HepG2 (cell line): ENCODE data around the gene GFY. TPM values are rescaled to one million over a fixed set of nuclear protein-coding genes. Genes with fewer than 3 reads are reported as not detected.
A peak's percentile ranks its signal among the peaks of the same experiment; 100 is the strongest.

Experiments used
- CAMTA2 ChIP-seq: sonication (generic); formaldehyde crosslinking; IDR thresholded peaks from 2 replicates; pipeline ENCODE4 v1.4.0; 2020; ENCODE audit warnings: mild to moderate bottlenecking, missing genetic modification reagents, borderline replicate concordance
- CBX2 ChIP-seq, 2 experiments: fragments of 200-600 bp in 1 of 2; sonication (generic); formaldehyde crosslinking in 1 of 2; IDR thresholded peaks; 2 replicates each; pipeline versions ENCODE4 v1.7.0 to v1.8.1; 2018 to 2022; ENCODE audit warnings: low read depth in 2 of 2, low read length in 1 of 2, mild to moderate bottlenecking in 1 of 2, missing genetic modification reagents in 1 of 2
- CCDC6 ChIP-seq: sonication (generic); formaldehyde crosslinking; IDR thresholded peaks from 2 replicates; pipeline ENCODE4 v1.8.1; 2022; ENCODE audit warnings: mild to moderate bottlenecking, missing genetic modification reagents, moderate library complexity
- CHD2 ChIP-seq: IDR thresholded peaks from 2 replicates; pipeline ENCODE4 v1.6.1; 2011; ENCODE audit warnings: low read depth, low read length, improper control_type of control experiment
- CHD4 ChIP-seq: fragments of 200-600 bp; sonication (generic); IDR thresholded peaks from 2 replicates; pipeline ENCODE4 v1.7.0; 2017; ENCODE audit warnings: mild to moderate bottlenecking, low read length, borderline replicate concordance
- ELF4 ChIP-seq: sonication (generic); formaldehyde crosslinking; IDR thresholded peaks from 2 replicates; pipeline ENCODE4 v1.5.0; 2020; ENCODE audit warnings: missing genetic modification reagents, mild to moderate bottlenecking, moderate library complexity, borderline replicate concordance
- FIP1L1 ChIP-seq: fragments of 200-400 bp; formaldehyde crosslinking; IDR thresholded peaks from 2 replicates; pipeline ENCODE4 v1.6.1; 2018; ENCODE audit warnings: low read depth, mild to moderate bottlenecking, low read length, moderate library complexity, borderline replicate concordance; ENCODE audit not compliant: insufficient read depth
- IRX3 ChIP-seq: sonication (generic); formaldehyde crosslinking; IDR thresholded peaks from 2 replicates; pipeline ENCODE4 v1.8.1; 2023; ENCODE audit warnings: mild to moderate bottlenecking, low read depth, missing genetic modification reagents, borderline replicate concordance
- KLF12 ChIP-seq: sonication (generic); formaldehyde crosslinking; IDR thresholded peaks from 2 replicates; pipeline ENCODE4 v1.4.0; 2020; ENCODE audit warnings: missing genetic modification reagents, borderline replicate concordance
- MAFF ChIP-seq: IDR thresholded peaks from 2 replicates; pipeline ENCODE4 v1.6.1; 2011; ENCODE audit warnings: low read depth, low read length, improper control_type of control experiment
- MATR3 ChIP-seq: sonication (generic); formaldehyde crosslinking; IDR thresholded peaks from 2 replicates; pipeline ENCODE4 v1.4.0; 2020; ENCODE audit warnings: missing genetic modification reagents
- SIX4 ChIP-seq: sonication (generic); formaldehyde crosslinking; IDR thresholded peaks from 2 replicates; pipeline ENCODE4 v1.4.0; 2020; ENCODE audit warnings: missing genetic modification reagents
- SOX13 ChIP-seq, 3 experiments: fragments of 450-650 bp in 1 of 3; sonication (generic) in 1 of 3; formaldehyde crosslinking in 1 of 3; IDR thresholded peaks in 2 of 3; conservative IDR thresholded peaks in 1 of 3; 2 replicates each; pipeline versions ENCODE4 v1.5.0 to v1.6.1; 2016 to 2020; ENCODE audit warnings: antibody characterized with exemption in 1 of 3, mild to moderate bottlenecking in 1 of 3, missing compliant biosample characterization in 1 of 3, missing genetic modification reagents in 1 of 3, moderate library complexity in 1 of 3
- TCF7L2 ChIP-seq: IDR thresholded peaks from 2 replicates; pipeline ENCODE4 v1.6.1; 2011; ENCODE audit warnings: mild to moderate bottlenecking, low read depth, low read length, moderate library complexity
- ZEB1 ChIP-seq: IDR thresholded peaks from 2 replicates; pipeline ENCODE4 v1.6.1; 2012; ENCODE audit warnings: mild to moderate bottlenecking, low read depth, inconsistent platforms; ENCODE audit not compliant: insufficient replicate concordance
- ZNF101 ChIP-seq: sonication (generic); formaldehyde crosslinking; IDR thresholded peaks from 2 replicates; pipeline ENCODE4 v1.4.0; 2020; ENCODE audit warnings: mild to moderate bottlenecking, low read depth, missing genetic modification reagents, borderline replicate concordance
- polyA plus RNA-seq, 8 experiments: library from polyadenylated mRNA; depleted of rRNA in 3 of 8; stranded (reverse) in 7 of 8; unstranded in 1 of 8; fragments of >200 nt; fragmentation: Illumina TruSeq in 4 of 8; extraction: Trizol in 4 of 8; gene quantifications; 2 replicates each; pipeline versions ENCODE4 v1.2.1 to v1.2.3, GENCODE V29; 2011 to 2016; ENCODE audit warnings: low read depth in 4 of 8, missing spikeins in 1 of 8, mixed read lengths in 1 of 8; ENCODE audit not compliant: insufficient read depth in 1 of 8
- total RNA-seq, 5 experiments: library from RNA; depleted of rRNA; stranded (reverse); fragments of >200 nt; fragmentation: Illumina TruSeq; extraction: Trizol; gene quantifications; 2 replicates each; pipeline ENCODE4 v1.2.3, GENCODE V29; 2016; ENCODE audit warnings: low read depth in 1 of 5
- TF ChIP-seq, protein P1 (sequence below): sonication (generic); formaldehyde crosslinking; IDR thresholded peaks from 2 replicates; pipeline ENCODE4 v1.4.0; 2020; ENCODE audit warnings: missing genetic modification reagents, borderline replicate concordance
- TF ChIP-seq, protein P2 (sequence below): sonication (generic); formaldehyde crosslinking; IDR thresholded peaks from 2 replicates; pipeline ENCODE4 v1.5.0; 2020; ENCODE audit warnings: mild to moderate bottlenecking, missing genetic modification reagents, borderline replicate concordance
- TF ChIP-seq, protein P3 (sequence below): sonication (generic); formaldehyde crosslinking; IDR thresholded peaks from 2 replicates; pipeline ENCODE4 v1.5.0; 2020; ENCODE audit warnings: missing genetic modification reagents

The GFY gene
- total and polyA plus RNA-seq, 2 of the 13 experiments (the other 11 are each of a cell fraction or from before 2014, with no cell fraction given), result not detected

- TF ChIP-seq ELF4 (CRISPR knock-in tag) (no peak), MATR3 (CRISPR knock-in tag) (no peak), ZNF101 (CRISPR knock-in tag) (no peak), SIX4 (CRISPR knock-in tag) (no peak), MAFF (no peak), TCF7L2 (no peak), CHD2 (peak; percentile 21; the same call in 1 of the 2 replicates), CHD4 (no peak), CAMTA2 (CRISPR knock-in tag) (0 out of 2 replicates have a peak, but pooled peaks have one; percentile 50), FIP1L1 (no peak), KLF12 (CRISPR knock-in tag) (no peak), ZEB1 (peak; percentile 37), CCDC6 (CRISPR knock-in tag) (no peak), SOX13 (IDR thresholded peaks at IDR 0.05) (no peak), SOX13 (CRISPR knock-in tag; conservative IDR thresholded peaks at IDR 0.05 in 1 of 2, IDR thresholded peaks at IDR 0.05 in 1 of 2) (no peak; a peak in 1 of 4 replicates), CBX2 (IDR thresholded peaks at IDR 0.05; ENCODE audit: low read depth, low read length) (no peak), CBX2 (CRISPR knock-in tag; IDR thresholded peaks at IDR 0.05; ENCODE audit: low read depth) (no peak), IRX3 (CRISPR knock-in tag) (no peak)
- TF ChIP-seq, protein P1, sequence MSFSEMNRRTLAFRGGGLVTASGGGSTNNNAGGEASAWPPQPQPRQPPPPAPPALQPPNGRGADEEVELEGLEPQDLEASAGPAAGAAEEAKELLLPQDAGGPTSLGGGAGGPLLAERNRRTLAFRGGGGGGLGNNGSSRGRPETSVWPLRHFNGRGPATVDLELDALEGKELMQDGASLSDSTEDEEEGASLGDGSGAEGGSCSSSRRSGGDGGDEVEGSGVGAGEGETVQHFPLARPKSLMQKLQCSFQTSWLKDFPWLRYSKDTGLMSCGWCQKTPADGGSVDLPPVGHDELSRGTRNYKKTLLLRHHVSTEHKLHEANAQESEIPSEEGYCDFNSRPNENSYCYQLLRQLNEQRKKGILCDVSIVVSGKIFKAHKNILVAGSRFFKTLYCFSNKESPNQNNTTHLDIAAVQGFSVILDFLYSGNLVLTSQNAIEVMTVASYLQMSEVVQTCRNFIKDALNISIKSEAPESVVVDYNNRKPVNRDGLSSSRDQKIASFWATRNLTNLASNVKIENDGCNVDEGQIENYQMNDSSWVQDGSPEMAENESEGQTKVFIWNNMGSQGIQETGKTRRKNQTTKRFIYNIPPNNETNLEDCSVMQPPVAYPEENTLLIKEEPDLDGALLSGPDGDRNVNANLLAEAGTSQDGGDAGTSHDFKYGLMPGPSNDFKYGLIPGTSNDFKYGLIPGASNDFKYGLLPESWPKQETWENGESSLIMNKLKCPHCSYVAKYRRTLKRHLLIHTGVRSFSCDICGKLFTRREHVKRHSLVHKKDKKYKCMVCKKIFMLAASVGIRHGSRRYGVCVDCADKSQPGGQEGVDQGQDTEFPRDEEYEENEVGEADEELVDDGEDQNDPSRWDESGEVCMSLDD, result no peak
- TF ChIP-seq, protein P2, sequence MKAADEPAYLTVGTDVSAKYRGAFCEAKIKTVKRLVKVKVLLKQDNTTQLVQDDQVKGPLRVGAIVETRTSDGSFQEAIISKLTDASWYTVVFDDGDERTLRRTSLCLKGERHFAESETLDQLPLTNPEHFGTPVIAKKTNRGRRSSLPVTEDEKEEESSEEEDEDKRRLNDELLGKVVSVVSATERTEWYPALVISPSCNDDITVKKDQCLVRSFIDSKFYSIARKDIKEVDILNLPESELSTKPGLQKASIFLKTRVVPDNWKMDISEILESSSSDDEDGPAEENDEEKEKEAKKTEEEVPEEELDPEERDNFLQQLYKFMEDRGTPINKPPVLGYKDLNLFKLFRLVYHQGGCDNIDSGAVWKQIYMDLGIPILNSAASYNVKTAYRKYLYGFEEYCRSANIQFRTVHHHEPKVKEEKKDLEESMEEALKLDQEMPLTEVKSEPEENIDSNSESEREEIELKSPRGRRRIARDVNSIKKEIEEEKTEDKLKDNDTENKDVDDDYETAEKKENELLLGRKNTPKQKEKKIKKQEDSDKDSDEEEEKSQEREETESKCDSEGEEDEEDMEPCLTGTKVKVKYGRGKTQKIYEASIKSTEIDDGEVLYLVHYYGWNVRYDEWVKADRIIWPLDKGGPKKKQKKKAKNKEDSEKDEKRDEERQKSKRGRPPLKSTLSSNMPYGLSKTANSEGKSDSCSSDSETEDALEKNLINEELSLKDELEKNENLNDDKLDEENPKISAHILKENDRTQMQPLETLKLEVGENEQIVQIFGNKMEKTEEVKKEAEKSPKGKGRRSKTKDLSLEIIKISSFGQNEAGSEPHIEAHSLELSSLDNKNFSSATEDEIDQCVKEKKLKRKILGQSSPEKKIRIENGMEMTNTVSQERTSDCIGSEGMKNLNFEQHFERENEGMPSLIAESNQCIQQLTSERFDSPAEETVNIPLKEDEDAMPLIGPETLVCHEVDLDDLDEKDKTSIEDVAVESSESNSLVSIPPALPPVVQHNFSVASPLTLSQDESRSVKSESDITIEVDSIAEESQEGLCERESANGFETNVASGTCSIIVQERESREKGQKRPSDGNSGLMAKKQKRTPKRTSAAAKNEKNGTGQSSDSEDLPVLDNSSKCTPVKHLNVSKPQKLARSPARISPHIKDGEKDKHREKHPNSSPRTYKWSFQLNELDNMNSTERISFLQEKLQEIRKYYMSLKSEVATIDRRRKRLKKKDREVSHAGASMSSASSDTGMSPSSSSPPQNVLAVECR (CRISPR knock-in tag), result peak; percentile 80; the same call in 1 of the 2 replicates
- TF ChIP-seq, protein P3, sequence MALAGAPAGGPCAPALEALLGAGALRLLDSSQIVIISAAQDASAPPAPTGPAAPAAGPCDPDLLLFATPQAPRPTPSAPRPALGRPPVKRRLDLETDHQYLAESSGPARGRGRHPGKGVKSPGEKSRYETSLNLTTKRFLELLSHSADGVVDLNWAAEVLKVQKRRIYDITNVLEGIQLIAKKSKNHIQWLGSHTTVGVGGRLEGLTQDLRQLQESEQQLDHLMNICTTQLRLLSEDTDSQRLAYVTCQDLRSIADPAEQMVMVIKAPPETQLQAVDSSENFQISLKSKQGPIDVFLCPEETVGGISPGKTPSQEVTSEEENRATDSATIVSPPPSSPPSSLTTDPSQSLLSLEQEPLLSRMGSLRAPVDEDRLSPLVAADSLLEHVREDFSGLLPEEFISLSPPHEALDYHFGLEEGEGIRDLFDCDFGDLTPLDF (CRISPR knock-in tag), result no peak
These were observed 18.3 kb downstream of the GFY start (continued) for GRCh38 chr19:49443366-49444099.
